ENCODE measurements around the gene TRIM2.

TRIM2 gene

DNA sequence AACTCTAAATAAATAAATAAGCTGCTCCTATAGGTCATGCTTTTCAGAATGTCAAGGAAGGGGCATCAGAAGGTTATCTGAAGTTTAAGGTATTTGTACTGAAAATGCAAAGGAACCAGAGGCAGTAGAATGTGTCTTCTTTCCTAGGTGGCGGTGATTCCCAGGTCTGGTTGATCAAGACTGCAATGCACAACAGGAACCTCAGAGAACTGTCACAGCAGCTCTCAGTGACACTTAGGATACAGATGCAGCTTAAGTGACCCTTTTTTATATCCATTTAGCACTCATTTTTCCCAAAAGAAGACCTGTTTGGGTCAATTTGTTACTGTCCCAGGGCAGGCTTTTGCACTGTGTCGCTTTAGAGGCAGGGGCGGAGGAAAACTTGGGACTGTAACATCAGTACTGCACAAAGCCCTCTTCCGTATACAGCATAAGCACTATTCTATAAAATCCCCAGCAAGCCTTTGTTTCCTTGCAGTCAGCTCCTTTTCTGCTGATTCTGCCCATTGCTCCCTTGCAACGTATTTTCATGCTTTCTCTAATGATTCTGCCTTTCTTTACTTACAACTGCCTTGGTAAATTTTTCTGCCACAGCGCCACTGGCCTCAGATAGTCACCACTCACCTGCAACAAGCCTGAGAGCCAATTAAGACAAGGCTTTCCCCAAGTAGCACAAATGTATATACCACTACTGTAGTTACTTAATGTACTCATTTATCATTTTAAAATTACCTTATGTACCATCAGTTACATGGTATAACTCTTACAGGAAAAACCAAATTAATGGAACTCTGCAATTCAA, 138.7 kb downstream of the TRIM2 start:
- Histone ChIP-seq H2AFZ (ENCODE audit: insufficient read depth, low read length, poor library complexity) (no peak overlapping the region), H3K4me1 (ENCODE audit: control insufficient read depth in 1 of 2, insufficient read depth in 2 of 2, low read length in 2 of 2) (peaks cover 2 to 3% of the 10 kb centered on the region in 2 experiments), H3K18ac (ENCODE audit: low read length) (no peak overlapping the region), H3K36me3 (ENCODE audit: control insufficient read depth in 1 of 2, insufficient read depth in 2 of 2, low read length in 2 of 2) (no peaks in the 10 kb centered on the region), H3K79me2 (ENCODE audit: control insufficient read depth, insufficient read depth, low read length, poor library complexity) (peaks cover 5% of the 10 kb centered on the region), H4K91ac (ENCODE audit: low read depth, low read length) (no peak overlapping the region), H2BK5ac (ENCODE audit: low read depth, low read length, poor library complexity) (no peak overlapping the region), H2AK5ac (ENCODE audit: low read length) (no peak overlapping the region), H4K12ac (ENCODE audit: low read depth, low read length) (no peak overlapping the region), H4K8ac (ENCODE audit: low read depth, low read length) (no peak overlapping the region), H3K23ac (ENCODE audit: low read length) (no peak overlapping the region), H2BK120ac (ENCODE audit: insufficient read depth, low read length, poor library complexity) (no peak overlapping the region), H3K27me3 (ENCODE audit: insufficient read depth, low read length) (no peaks in the 10 kb centered on the region), H3K9ac (ENCODE audit: low read length) (no peak overlapping the region), H3K79me1 (ENCODE audit: low read length) (peaks cover 6% of the 10 kb centered on the region), H3K4ac (ENCODE audit: low read depth, low read length) (no peak overlapping the region), H3K4me2 (ENCODE audit: low read length) (no peak overlapping the region), H3K27ac (ENCODE audit: low read depth, low read length) (no peak overlapping the region), H3K4me3 (ENCODE audit: low read depth, low read length) (no peak overlapping the region), H2BK12ac (ENCODE audit: low read length) (no peak overlapping the region), H3K14ac (ENCODE audit: low read length) (no peak overlapping the region), H3K9me3 (ENCODE audit: insufficient read depth, low read depth, low read length) (no peaks in the 10 kb centered on the region)
- no CpG with 5 or more reads among the region's 6 CpGs for WGBS (ENCODE audit: extremely low coverage, insufficient coverage, insufficient read length)
- DNase-seq = no peak

DNA sequence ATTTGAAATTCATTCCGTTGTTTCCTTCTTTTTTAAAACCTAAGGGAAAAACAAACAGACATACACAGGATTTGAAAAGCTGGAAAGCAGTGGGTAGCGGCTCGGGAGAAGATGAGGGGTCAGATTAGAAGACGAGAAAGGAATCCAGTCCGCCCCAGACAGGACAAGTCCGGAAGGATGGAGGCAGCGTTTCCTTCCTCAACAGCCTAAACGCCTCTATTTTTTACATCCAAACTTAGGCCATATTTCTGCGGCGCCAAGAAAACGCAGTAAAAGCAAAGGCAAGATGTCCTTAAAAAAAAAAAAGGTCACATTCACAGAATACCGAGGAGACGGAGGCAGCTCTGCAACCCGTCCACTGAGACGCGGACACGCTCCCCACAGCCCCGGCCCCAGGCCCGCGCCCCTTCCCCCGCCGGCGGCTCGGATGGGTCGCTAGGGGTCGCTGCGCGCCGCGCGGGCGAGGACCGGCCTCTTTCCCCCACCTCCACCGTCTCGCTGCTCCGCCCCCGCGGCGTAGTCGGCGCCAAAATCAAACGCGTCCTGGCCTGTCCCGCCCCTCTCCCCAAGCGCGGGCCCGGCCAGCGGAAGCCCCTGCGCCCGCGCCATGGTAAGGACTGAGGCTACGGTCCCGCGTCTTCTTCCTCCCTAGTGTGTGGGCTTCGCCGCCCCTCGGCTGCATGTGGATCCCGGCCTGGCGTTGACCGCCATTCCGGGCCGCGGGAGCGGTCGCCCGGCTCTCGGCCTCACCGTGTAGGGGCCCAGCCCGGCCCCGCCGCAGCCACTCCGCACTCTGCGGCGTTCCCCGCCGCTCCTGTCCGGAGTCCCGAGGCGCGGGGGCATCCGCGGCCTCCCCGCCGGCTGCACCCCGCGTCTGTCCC, 140.1 kb downstream of the TRIM2 start, which contains the start of gene MND1:
Gene MND1, plus strand, starts transcription at position 558 of the 881 bp plus-strand sequence. Its CDS starts 50 bp downstream, at position 608.
- Histone ChIP-seq H3K9me3 (ENCODE audit: insufficient read depth, low read depth, low read length) (no peaks in the 10 kb centered on the region), H3K14ac (ENCODE audit: low read length) (peak within 1 kb of the TSS; percentile 95), H3K79me1 (ENCODE audit: low read length) (peaks cover 6% of the 10 kb centered on the region), H2AK5ac (ENCODE audit: low read length) (no peak within 1 kb of the TSS), H3K4me3 (ENCODE audit: low read depth, low read length) (peak within 1 kb of the TSS; percentile 83), H3K4ac (ENCODE audit: low read depth, low read length) (peak within 1 kb of the TSS; percentile 29), H2BK5ac (ENCODE audit: low read depth, low read length, poor library complexity) (peak within 1 kb of the TSS; percentile 68), H2BK12ac (ENCODE audit: low read length) (no peak within 1 kb of the TSS), H4K12ac (ENCODE audit: low read depth, low read length) (peak within 1 kb of the TSS; percentile 66), H3K4me2 (ENCODE audit: low read length) (peak within 1 kb of the TSS; percentile 100), H3K23ac (ENCODE audit: low read length) (no peak within 1 kb of the TSS), H3K18ac (ENCODE audit: low read length) (peak within 1 kb of the TSS; percentile 73), H3K27me3 (ENCODE audit: insufficient read depth, low read length) (no peaks in the 10 kb centered on the region), H4K8ac (ENCODE audit: low read depth, low read length) (peak within 1 kb of the TSS; percentile 65), H3K4me1 (ENCODE audit: control insufficient read depth in 1 of 2, insufficient read depth in 2 of 2, low read length in 2 of 2) (peaks cover 2 to 3% of the 10 kb centered on the region in 2 experiments), H3K79me2 (ENCODE audit: control insufficient read depth, insufficient read depth, low read length, poor library complexity) (peaks cover 5% of the 10 kb centered on the region), H4K91ac (ENCODE audit: low read depth, low read length) (peak within 1 kb of the TSS; percentile 68), H2BK120ac (ENCODE audit: insufficient read depth, low read length, poor library complexity) (peak within 1 kb of the TSS; percentile 72), H3K9ac (ENCODE audit: low read length) (peak within 1 kb of the TSS; percentile 89), H3K36me3 (ENCODE audit: control insufficient read depth in 1 of 2, insufficient read depth in 2 of 2, low read length in 2 of 2) (no peaks in the 10 kb centered on the region), H2AFZ (ENCODE audit: insufficient read depth, low read length, poor library complexity) (peak within 1 kb of the TSS; percentile 84), H3K27ac (ENCODE audit: low read depth, low read length) (peak within 1 kb of the TSS; percentile 7)
- no CpG with 5 or more reads among the region's 86 CpGs for WGBS (ENCODE audit: extremely low coverage, insufficient coverage, insufficient read length)
- peak; percentile 62 to 81 for DNase-seq

DNA sequence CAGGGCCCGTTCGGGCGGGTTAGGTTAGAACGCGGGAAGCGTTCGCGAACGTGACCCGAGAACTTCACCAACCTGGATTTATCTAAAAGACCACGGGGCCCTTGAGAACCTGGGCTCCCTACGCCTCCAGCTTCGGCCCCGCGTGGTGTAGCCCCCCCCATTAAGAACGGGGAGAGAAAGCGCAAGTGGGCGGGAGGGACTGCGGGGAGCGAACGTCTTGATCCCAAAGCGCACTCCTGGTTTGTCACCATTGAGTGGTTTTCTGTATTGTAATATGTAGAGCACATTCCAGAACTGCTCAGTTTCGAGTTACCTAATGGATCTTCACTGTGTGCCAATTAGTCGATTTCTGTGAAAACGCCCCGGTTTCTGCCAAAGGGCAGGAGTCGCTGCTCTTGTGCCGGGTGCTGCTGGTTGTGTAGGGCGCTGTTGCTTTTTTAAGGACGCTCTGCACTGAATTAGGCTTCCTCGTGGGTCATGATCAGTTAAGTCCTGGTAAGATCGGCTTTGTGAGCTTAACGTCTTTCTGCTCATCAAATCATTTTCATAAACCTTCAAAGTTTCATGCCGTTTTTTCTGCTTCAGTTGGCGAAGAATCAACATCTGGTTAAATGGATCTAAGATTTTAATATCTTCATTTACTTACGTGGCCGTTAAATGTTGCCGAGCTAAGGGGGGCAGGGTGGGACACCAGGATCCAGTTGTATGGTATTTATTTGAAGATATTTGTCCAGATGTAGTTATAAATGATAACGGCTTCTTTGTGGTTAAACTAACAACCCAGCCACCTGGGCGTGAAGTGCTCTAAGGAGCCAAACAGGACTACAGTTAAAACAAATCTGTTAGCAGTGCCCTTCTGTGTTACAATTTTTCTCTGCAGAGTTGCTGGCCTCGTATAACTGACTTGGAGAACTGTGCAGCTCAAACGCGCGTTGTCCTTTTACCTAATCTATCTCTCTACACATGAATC, 141.1 kb downstream of the TRIM2 start:
- H2BK120ac ChIP-seq (ENCODE audit: insufficient read depth, low read length, poor library complexity) = peak overlapping the region; percentile 72
- H4K12ac ChIP-seq (ENCODE audit: low read depth, low read length) = peak overlapping the region; percentile 66
- peak overlapping the region; percentile 83 for H3K4me3 ChIP-seq (ENCODE audit: low read depth, low read length)
- H3K4me2 ChIP-seq (ENCODE audit: low read length) = peak overlapping the region; percentile 100
- H3K79me1 ChIP-seq (ENCODE audit: low read length) = peaks cover 6% of the 10 kb centered on the region
- H3K9me3 ChIP-seq (ENCODE audit: insufficient read depth, low read depth, low read length) = no peaks in the 10 kb centered on the region
- peak overlapping the region; percentile 68 for H2BK5ac ChIP-seq (ENCODE audit: low read depth, low read length, poor library complexity)
- H3K27me3 ChIP-seq (ENCODE audit: insufficient read depth, low read length) = no peaks in the 10 kb centered on the region
- peak overlapping the region; percentile 29 for H3K4ac ChIP-seq (ENCODE audit: low read depth, low read length)
- peak overlapping the region; percentile 68 for H4K91ac ChIP-seq (ENCODE audit: low read depth, low read length)
- peaks cover 2 to 3% of the 10 kb centered on the region in 2 experiments for H3K4me1 ChIP-seq (ENCODE audit: control insufficient read depth in 1 of 2, insufficient read depth in 2 of 2, low read length in 2 of 2)
- H3K9ac ChIP-seq (ENCODE audit: low read length) = peak overlapping the region; percentile 89
- H2BK12ac ChIP-seq (ENCODE audit: low read length) = no peak overlapping the region
- peak overlapping the region; percentile 65 for H4K8ac ChIP-seq (ENCODE audit: low read depth, low read length)
- DNase-seq = peak; percentile 27 to 58
- peak overlapping the region; percentile 73 for H3K18ac ChIP-seq (ENCODE audit: low read length)
- peak overlapping the region; percentile 84 for H2AFZ ChIP-seq (ENCODE audit: insufficient read depth, low read length, poor library complexity)
- no CpG with 5 or more reads among the region's 44 CpGs for WGBS (ENCODE audit: extremely low coverage, insufficient coverage, insufficient read length)
- no peak overlapping the region for H3K23ac ChIP-seq (ENCODE audit: low read length)
- peaks cover 5% of the 10 kb centered on the region for H3K79me2 ChIP-seq (ENCODE audit: control insufficient read depth, insufficient read depth, low read length, poor library complexity)
- no peak overlapping the region for H2AK5ac ChIP-seq (ENCODE audit: low read length)
- H3K27ac ChIP-seq (ENCODE audit: low read depth, low read length) = peak overlapping the region; percentile 7
- H3K14ac ChIP-seq (ENCODE audit: low read length) = peak overlapping the region; percentile 95
- no peaks in the 10 kb centered on the region for H3K36me3 ChIP-seq (ENCODE audit: control insufficient read depth in 1 of 2, insufficient read depth in 2 of 2, low read length in 2 of 2)

Measured in trophoblast cell (in vitro differentiated cells and primary cell).